Hematopoietic multipotent progenitor cell treated with erythropoietin and hydrocortisone succinate and interleukin-3 and kit ligand, for 6 days (in vitro differentiated cells): Measurements from ENCODE around the gene CYSRT1.

Experiments
- DNase-seq: peaks from one replicate; pipeline ENCODE4 v3.0.0-alpha.2; 2015

The CYSRT1 gene

DNA sequence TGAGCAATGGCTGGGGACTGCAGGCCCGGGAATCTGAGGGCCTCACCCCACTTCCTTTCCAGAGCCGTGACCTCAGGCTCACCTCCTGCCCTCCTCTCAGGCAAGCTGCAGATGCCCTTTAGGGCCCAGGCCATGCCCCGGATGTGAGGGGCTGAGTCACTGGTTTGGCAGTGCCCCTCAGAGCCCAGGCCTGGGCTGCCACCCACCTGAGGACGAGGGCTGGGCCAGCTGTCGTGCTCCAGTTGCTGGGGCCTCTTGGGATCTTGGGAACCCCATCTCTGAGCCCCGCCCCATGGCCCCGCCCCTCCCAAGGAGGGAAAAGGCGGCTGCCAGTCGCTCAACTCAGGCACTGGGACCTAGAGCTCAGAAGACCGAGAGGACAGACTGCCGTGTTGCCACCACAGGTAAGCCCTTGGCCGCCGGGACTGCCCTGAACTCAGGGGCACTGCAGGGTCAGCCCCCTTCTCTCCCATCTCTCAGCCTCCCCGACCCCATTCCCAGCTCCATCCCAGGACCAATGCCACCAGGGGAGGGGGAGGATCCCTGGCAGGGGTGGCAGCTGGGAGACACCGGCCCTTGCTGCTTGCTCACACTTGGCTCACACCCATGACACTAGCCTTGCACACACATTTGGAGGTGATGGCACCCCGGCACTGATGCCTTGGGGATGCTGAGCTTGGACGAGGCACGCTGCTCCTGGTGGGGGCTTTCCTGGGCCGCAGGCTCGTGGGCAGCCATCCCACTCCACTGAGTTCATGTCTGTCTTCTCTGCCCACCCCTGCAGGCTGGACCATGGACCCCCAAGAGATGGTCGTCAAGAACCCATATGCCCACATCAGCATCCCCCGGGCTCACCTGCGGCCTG lies at the start of gene CYSRT1:
Gene CYSRT1, plus strand, starts transcription at position 345 of the 865 bp plus-strand sequence. Its CDS starts 448 bp downstream, at position 793.
- DNase-seq: peak; percentile 31

DNA sequence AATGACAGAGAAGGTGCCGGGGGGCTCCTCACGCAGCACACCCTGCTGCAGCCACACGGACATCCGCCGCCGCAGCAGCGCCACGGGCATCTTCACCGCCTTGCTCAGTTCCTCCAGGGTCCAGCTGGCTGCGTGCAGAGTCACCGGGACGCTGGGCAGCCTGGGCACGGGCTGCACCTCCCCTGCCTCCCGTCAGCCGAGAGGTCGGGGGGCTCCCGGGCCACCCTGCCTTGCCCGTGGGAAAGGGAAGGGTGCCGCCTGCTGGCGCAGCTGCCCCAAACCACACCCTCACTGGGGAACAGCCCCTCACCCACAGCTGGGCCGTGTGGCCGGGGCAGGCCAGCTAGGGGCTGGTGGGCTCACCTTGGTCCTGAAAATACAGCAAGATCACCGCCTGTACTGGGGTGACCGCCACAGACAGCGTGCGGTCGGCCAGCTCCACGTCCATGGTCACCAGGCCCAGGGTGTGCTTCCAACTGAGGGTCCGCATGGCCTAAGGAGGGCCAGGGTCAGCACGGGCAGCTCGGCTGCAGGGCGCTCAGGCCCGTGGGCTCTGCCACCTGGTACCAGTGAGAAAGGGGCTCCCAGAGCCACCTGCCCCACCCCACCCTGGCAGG lies 49.5 kb upstream of the CYSRT1 start:
- no peak for DNase-seq

DNA sequence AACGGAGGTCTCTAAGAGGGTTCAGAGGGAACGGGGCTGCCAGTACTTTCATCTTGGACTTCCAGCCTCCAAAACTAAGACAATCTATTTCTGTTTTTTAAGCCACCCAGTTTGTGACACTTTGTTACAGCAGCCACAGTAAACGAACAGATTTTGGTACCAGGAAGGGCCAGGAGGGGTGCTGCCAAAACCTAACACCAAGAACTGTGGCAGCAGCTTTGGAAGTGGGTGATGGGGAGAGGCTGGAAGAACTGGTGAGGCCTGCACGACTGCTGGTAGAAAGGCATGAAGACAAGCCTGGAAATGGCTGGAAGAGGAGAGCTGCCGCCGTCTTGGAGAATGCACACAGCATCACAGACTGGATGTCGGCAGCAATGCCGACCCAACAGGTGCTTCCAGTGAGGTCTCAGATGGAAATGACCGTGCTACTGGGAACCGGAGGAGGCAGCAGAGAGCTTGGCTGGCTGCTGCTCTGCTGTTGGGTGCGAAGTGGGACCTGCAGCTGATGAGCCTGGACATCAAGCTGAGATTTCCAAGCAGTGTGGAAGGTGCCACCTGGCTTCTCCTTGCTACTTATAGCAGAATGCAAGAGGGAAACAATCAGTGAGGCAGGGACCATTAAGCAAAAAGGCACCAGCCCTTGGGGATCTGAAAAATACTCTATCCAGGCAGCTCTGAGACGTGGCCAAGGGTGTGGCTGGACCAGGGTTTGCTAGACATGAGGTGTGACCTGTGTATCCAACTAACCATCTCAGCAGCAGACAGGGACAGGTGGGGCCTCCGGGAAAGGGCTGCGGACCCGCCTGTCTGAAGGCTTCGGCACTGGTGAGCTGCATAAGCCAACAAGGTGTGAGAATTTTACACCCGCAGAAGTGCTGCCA lies 48.4 kb upstream of the CYSRT1 start:
- peak; percentile 68 for DNase-seq

DNA sequence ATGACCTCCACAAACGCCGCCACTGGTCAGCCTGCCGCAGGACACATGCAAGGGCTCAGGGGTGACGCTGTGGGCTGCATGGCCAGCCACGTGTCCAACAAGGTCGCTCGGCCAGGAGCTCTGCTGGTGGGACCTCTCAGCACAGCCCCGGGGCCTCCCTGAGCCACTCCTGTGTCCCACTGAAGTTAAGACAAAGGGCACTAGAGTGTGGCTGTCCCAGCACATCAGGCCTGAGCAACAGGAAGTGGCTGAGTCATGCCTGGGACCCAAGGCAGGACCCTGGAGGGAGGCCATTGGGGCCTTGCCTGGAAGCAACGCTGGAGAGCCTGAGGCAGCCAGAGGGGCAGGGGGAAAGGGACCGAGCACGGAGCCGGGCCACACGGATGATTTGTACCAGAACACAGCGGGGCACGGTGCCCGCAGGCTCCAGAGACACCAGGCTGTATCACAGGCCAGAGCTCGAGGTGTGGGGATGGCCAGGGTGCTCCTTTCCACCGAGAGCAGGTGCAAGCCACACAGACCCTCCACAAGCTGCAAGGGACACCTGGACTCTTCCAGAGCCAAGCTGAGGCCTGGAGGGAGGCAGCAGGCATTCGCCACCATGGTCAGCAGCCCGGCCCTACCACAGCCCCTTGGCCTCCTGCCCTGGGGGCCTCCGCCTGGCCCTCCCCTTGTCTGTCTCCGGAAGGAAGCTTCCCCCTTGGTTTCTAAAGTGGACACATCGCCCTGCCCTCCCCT lies 46.6 kb upstream of the CYSRT1 start:
- DNase-seq: no peak

DNA sequence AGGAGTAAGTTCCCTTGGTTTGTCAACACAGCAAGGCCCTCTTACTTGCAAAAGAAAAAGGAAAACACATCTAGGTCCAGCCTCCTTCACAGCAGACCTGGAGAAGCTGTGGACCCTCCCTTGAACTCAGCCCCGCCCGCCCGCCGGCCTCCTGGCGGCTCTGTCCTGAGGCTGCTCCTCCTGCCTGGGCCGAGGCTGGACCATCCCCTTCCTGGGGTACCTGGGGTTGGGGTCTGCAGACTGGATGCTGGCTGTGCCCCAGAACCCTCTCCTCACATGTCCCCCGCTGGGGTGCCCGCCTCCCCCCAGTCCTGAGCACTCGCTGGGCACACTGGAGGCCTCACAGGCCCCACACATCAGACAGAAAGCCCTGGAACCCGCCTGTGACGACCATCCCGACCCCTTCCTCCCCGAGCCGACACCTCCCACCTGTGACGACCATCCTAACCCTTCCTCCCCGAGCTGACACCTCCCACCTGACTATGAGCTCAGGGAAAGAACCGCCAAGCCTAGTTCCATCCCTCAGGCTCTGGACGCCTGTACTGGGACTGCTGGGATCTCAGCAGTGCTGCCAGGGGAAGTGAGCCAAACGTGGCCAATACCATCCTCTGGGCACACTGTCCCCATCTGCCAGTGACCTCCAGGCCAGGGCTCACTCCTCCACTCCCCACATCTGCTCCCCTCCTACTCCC lies 45.9 kb upstream of the CYSRT1 start:
- DNase-seq: no peak

GRCh38 chr9:137179761-137180160 lies 45.2 kb upstream of the CYSRT1 start:
- no peak for DNase-seq

- no peak for DNase-seq
These were observed 44.5 kb upstream of the CYSRT1 start for GRCh38 chr9:137180491-137180890.

- no peak for DNase-seq
These were observed 43.3 kb upstream of the CYSRT1 start for GRCh38 chr9:137181680-137182079.

DNA sequence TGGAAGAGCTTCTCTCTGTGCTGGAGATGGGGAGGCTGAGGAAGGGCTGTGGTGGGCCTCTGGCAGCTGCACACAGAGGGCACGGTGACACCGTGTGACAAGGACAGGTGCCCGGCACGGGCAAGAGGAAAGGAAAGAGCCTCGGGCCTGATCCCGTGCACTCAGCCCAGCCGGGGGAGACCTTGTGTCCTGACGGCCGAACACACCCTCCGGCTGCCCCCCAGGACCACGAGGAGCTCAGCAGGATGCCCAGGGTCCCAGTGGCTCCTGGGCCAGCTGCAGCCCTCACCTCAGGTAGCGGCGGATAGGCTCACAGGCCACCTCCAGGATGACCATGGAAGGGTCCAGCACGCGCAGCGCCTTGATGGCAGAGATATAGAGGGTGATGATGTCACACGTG lies 42.1 kb upstream of the CYSRT1 start:
- no peak for DNase-seq

- no peak for DNase-seq
These were observed 40.9 kb upstream of the CYSRT1 start for GRCh38 chr9:137183980-137184595.

DNA sequence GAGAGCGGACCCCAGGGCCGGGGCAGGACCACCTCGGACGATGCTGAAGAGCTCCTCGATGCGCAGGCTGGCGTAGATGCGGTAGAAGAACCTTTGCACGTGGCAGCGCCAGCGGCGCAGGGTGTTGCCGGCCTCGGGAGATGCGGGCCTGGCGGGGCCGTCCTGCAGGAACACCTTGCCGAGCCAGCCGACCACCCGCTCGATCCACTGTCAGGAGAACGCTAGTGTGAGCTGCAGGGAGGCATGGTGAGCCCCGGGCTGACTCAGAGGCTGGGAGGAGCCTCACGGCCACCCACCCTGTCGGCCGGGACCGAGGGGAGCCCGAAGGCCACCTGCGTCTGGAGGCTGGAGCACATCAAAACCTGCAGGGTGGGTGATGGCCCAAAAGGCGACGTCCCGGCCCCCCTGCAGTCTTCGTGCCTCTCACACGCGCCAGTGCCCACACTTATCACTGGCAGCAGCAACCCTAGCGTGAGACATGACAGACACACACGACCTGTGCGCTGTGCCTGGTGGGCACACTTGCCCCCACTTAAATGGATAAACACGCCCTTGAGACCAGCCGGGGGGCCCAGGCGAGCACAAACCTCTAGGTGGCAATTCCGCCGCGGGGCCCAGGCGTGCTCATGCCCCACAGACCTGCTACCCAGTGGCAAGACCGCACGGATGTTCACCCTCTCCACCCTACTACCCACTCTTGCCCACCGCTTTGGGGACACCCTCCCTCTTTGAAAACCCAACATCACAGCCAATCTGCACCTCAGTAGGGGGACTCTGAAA lies 39.9 kb upstream of the CYSRT1 start:
- no peak for DNase-seq

GRCh38 chr9:137185921-137186320 lies 39.1 kb upstream of the CYSRT1 start:
- no peak for DNase-seq

DNA sequence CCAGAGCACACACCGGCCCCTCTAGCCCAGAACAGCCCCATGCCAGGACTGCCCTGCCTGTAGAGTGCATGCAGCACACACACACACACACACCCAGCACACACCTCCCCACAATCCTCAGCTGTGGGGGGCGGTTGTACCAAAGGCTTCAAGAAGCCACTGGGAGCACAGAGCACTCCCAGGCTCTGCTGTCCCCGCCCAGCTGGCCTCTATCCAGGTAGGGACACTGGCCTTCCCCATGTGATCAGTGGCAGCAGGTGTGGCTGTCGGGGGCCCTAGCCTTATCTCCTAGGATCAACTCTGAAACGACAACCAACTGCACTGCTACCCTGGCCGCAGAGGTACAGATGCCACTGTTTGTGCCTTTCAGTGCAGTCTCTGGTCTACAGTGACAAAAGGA lies 38.6 kb upstream of the CYSRT1 start:
- DNase-seq: peak; percentile 42

GRCh38 chr9:137187386-137187785 lies 37.6 kb upstream of the CYSRT1 start:
- no peak for DNase-seq

- no peak for DNase-seq
These were observed 36.9 kb upstream of the CYSRT1 start for GRCh38 chr9:137188086-137188489.

- peak; percentile 95 for DNase-seq
These were observed 36.3 kb upstream of the CYSRT1 start, which contains the start of the genes ANAPC2 and SSNA1 for GRCh38 chr9:137188490-137189296. ANAPC2 (minus strand) TSS chr9:137188560; CDS start chr9:137188532, 28 bp downstream. SSNA1 (plus strand) TSS chr9:137188676; CDS start chr9:137188727, 51 bp downstream.

GRCh38 chr9:137189297-137190295 lies 35.4 kb upstream of the CYSRT1 start:
- no peak for DNase-seq

DNA sequence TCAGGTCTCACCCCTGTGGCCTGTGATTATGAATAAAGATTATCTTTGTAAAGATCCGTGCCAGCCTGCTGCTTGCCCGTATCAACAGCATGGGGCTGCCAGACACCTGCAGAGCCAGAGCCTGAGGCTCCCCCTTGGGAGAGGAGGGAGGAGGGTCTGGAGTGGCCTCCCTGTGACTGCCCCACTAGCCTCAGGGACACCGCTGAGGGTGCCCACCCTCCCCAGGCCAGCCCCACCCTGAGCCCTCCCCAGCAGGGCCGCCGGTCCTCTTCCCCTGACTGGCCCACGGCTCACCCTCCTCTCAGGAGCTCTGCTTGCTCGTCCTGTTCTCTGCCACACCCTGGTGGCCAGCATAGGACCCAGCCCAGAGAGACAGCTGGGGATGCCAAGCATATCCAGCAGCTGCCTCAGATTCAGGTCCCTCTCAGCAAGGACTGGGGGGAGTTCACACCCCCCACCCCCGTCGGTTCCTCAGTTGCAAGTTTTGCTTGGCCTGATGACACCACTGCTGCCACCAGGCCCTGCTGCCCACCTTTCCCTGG lies 34.6 kb upstream of the CYSRT1 start:
- no peak for DNase-seq
